NCI-H510A treated with DMSO at 0.1 percent for 48 hours (cell line): Measurements from ENCODE around the gene LRP1B.

ENCODE experiments used
- DNase-seq: peaks from one replicate; lab custom pipeline; 2025; lab: John Stamatoyannopoulos, UW

The LRP1B gene

GRCh38 chr2:141438536-141438935 lies 692.3 kb downstream of the LRP1B start:
- no peak for DNase-seq

- DNase-seq: no peak
These were observed 693.3 kb downstream of the LRP1B start for GRCh38 chr2:141437521-141437920.

GRCh38 chr2:141423124-141423523 lies 707.7 kb downstream of the LRP1B start:
- DNase-seq: no peak

GRCh38 chr2:141417246-141417797 lies 713.5 kb downstream of the LRP1B start:
- DNase-seq: no peak

- no peak for DNase-seq
These were observed 719.4 kb downstream of the LRP1B start for GRCh38 chr2:141411419-141411818.

- DNase-seq: no peak
These were observed 731.5 kb downstream of the LRP1B start for GRCh38 chr2:141399270-141399669.

GRCh38 chr2:141393214-141393545 lies 737.6 kb downstream of the LRP1B start:
- DNase-seq: no peak

GRCh38 chr2:141392517-141393213 lies 738.2 kb downstream of the LRP1B start:
- no peak for DNase-seq

- no peak for DNase-seq
These were observed 744.6 kb downstream of the LRP1B start for GRCh38 chr2:141386168-141386567.

GRCh38 chr2:141384676-141385075 lies 746.1 kb downstream of the LRP1B start:
- DNase-seq: no peak

- DNase-seq: no peak
These were observed 748.9 kb downstream of the LRP1B start for GRCh38 chr2:141381946-141382345.

- no peak for DNase-seq
These were observed 750.5 kb downstream of the LRP1B start for GRCh38 chr2:141380008-141380979.

- DNase-seq: no peak
These were observed 766.0 kb downstream of the LRP1B start for GRCh38 chr2:141364821-141365220.

- DNase-seq: no peak
These were observed 768.5 kb downstream of the LRP1B start for GRCh38 chr2:141362311-141362710.

GRCh38 chr2:141348481-141348880 lies 782.3 kb downstream of the LRP1B start:
- DNase-seq: no peak

- DNase-seq: no peak
These were observed 789.4 kb downstream of the LRP1B start for GRCh38 chr2:141341444-141341843.

- no peak for DNase-seq
These were observed 799.7 kb downstream of the LRP1B start for GRCh38 chr2:141331127-141331526.

GRCh38 chr2:141329964-141330363 lies 800.9 kb downstream of the LRP1B start:
- no peak for DNase-seq

- DNase-seq: no peak
These were observed 807.2 kb downstream of the LRP1B start for GRCh38 chr2:141323571-141323970.

- DNase-seq: no peak
These were observed 812.8 kb downstream of the LRP1B start for GRCh38 chr2:141317986-141318385.

- DNase-seq: no peak
These were observed 814.2 kb downstream of the LRP1B start for GRCh38 chr2:141316606-141317005.

GRCh38 chr2:141316103-141316502 lies 814.7 kb downstream of the LRP1B start:
- no peak for DNase-seq

- DNase-seq: no peak
These were observed 816.8 kb downstream of the LRP1B start for GRCh38 chr2:141313972-141314371.
